CD4-positive, alpha-beta memory T cell (primary cell): ENCODE results near the gene CEACAM6. TPM values are rescaled to one million over a fixed set of nuclear protein-coding genes. Genes with fewer than 3 reads are reported as not detected.

ENCODE experiments used
- CTCF ChIA-PET: fragments of 350-600 bp; sonication (Branson Sonifier 250); formaldehyde crosslinking; loops from one replicate; lab custom pipeline; 2021; ENCODE audit warnings: inconsistent platforms; ENCODE audit not compliant: partially characterized antibody; lab: Charles Lee
- POLR2A ChIA-PET: fragments of 350-600 bp; sonication (Branson Sonifier 250); formaldehyde crosslinking; loops from one replicate; lab custom pipeline; 2021; ENCODE audit not compliant: partially characterized antibody; lab: Charles Lee
- DNase-seq, 5 donors: peaks; one replicate each; pipeline versions ENCODE4 v3.0.0 to v3.0.0-alpha.2; 2020 to 2022; ENCODE audit warnings: mixed read lengths in 1 of 5
- H3K27ac ChIP-seq: one replicate; pipeline ENCODE4 v1.7.0; 2013; ENCODE audit warnings: low read depth, low read length
- H3K27me3 ChIP-seq: 2 replicates; pipeline ENCODE4 v1.7.0; 2013; ENCODE audit warnings: mild to moderate bottlenecking, low read length, moderate library complexity; ENCODE audit not compliant: insufficient read depth
- H3K36me3 ChIP-seq: 2 replicates; pipeline ENCODE4 v1.7.0; 2013; ENCODE audit warnings: mild to moderate bottlenecking, low read length, moderate library complexity; ENCODE audit not compliant: insufficient read depth
- H3K4me1 ChIP-seq: 2 replicates; pipeline ENCODE4 v1.7.0; 2013; ENCODE audit warnings: mild to moderate bottlenecking, low read length, moderate library complexity; ENCODE audit not compliant: insufficient read depth
- H3K4me3 ChIP-seq, 2 donors: one replicate each; pipeline ENCODE4 v1.7.0; 2013; ENCODE audit warnings: low read length in 2 of 2, mild to moderate bottlenecking in 1 of 2
- H3K9me3 ChIP-seq, 2 donors: one replicate each; pipeline ENCODE4 v1.7.0; 2013; ENCODE audit warnings: low read length in 2 of 2, control low read depth in 1 of 2; ENCODE audit not compliant: control insufficient read depth in 1 of 2
- H3K27ac Mint-ChIP-seq, 7 donors: one replicate each; pipeline ENCODE4 v1.8.0; 2020 to 2021; ENCODE audit warnings: mixed read lengths in 7 of 7, mild to moderate bottlenecking in 6 of 7, inconsistent platforms in 3 of 7, moderate library complexity in 3 of 7
- H3K27me3 Mint-ChIP-seq, 2 donors: one replicate each; pipeline ENCODE4 v1.8.0; 2020 to 2021; ENCODE audit warnings: mixed read lengths in 2 of 2
- H3K36me3 Mint-ChIP-seq, 2 donors: one replicate each; pipeline ENCODE4 v1.8.0; 2020 to 2021; ENCODE audit warnings: mixed read lengths in 2 of 2, inconsistent platforms in 1 of 2, mild to moderate bottlenecking in 1 of 2
- H3K4me1 Mint-ChIP-seq, 4 donors: one replicate each; pipeline ENCODE4 v1.8.0; 2020 to 2021; ENCODE audit warnings: mixed read lengths in 4 of 4, mild to moderate bottlenecking in 1 of 4
- H3K4me3 Mint-ChIP-seq, 8 donors: one replicate each; pipeline ENCODE4 v1.8.0; 2020 to 2021; ENCODE audit warnings: mixed read lengths in 8 of 8, mild to moderate bottlenecking in 7 of 8, moderate library complexity in 6 of 8, inconsistent platforms in 3 of 8
- H3K9me3 Mint-ChIP-seq, 8 donors: one replicate each; pipeline ENCODE4 v1.8.0; 2020 to 2021; ENCODE audit warnings: mixed read lengths in 8 of 8, mild to moderate bottlenecking in 5 of 8, inconsistent platforms in 3 of 8, moderate library complexity in 1 of 8
- intact Hi-C: fragments of 100-400 bp; cut with micrococcal nuclease; formaldehyde crosslinking; loops from one replicate; pipeline ENCODE4 v1.15.1; 2023
- polyA plus RNA-seq, 2 donors: library from polyadenylated mRNA; unstranded; fragments of 300-500 nt; fragmentation: Illumina TruSeq; gene quantifications; one replicate each; pipeline ENCODE4 v1.2.3, GENCODE V29; 2021
- total RNA-seq, 2 experiments: library from RNA; stranded (reverse); gene quantifications; one replicate each; pipeline ENCODE4 v1.2.3, GENCODE V29; 2021

Gene CEACAM6
- total and polyA plus RNA-seq, 4 experiments from 2014 or later: not detected

GRCh38 chr19:41811981-41812380, 56.7 kb downstream of the CEACAM6 start:
- Histone ChIP-seq H3K4me3 (no peak overlapping the region), H3K4me1 (no peaks in the 10 kb centered on the region), H3K9me3 (no peaks in the 10 kb centered on the region), H3K27ac (no peak overlapping the region), H3K27me3 (no peaks in the 10 kb centered on the region), H3K36me3 (no peaks in the 10 kb centered on the region)
- no peak overlapping the region for H3K27ac Mint-ChIP-seq
- intact Hi-C loops: no loop called here
- no peaks in the 10 kb centered on the region for H3K36me3 Mint-ChIP-seq
- peaks cover 0 to 6% of the 10 kb centered on the region in 2 donors for H3K27me3 Mint-ChIP-seq
- ChIA-PET POLR2A (no interaction called here), CTCF (interaction anchor here (1.1 kb wide), 1 partner anchor 9 kb away, joined by 3 read pairs; no protein-coding TSS in a partner anchor)
- H3K4me3 Mint-ChIP-seq: no peak overlapping the region
- no peaks in the 10 kb centered on the region for H3K9me3 Mint-ChIP-seq
- peaks cover 3 to 6% (median 4%) of the 10 kb centered on the region in 4 donors for H3K4me1 Mint-ChIP-seq
- DNase-seq: no peak

GRCh38 chr19:41813911-41814310, 58.6 kb downstream of the CEACAM6 start:
- ChIA-PET CTCF (interaction anchor here (1.3 to 1.9 kb wide), 3 partner anchors 21 to 60 kb away, joined by 3 to 4 read pairs (median 4); no protein-coding TSS in a partner anchor), POLR2A (no interaction called here)
- no peaks in the 10 kb centered on the region for H3K4me1 ChIP-seq
- no peak overlapping the region for H3K4me3 ChIP-seq
- no peak overlapping the region for H3K27ac Mint-ChIP-seq
- no peaks in the 10 kb centered on the region for H3K36me3 Mint-ChIP-seq
- H3K9me3 Mint-ChIP-seq: no peaks in the 10 kb centered on the region
- no peak overlapping the region for H3K27ac ChIP-seq
- intact Hi-C loops: no loop called here
- H3K4me3 Mint-ChIP-seq: no peak overlapping the region
- H3K36me3 ChIP-seq: no peaks in the 10 kb centered on the region
- no peak for DNase-seq
- peaks cover 3 to 6% (median 4%) of the 10 kb centered on the region in 4 donors for H3K4me1 Mint-ChIP-seq
- no peaks in the 10 kb centered on the region for H3K27me3 ChIP-seq
- H3K9me3 ChIP-seq: no peaks in the 10 kb centered on the region
- H3K27me3 Mint-ChIP-seq: peaks cover 2% of the 10 kb centered on the region in 2 donors

GRCh38 chr19:41815301-41815700, 60.0 kb downstream of the CEACAM6 start:
- Mint-ChIP-seq H3K27ac (no peak overlapping the region), H3K4me3 (no peak overlapping the region), H3K9me3 (no peaks in the 10 kb centered on the region), H3K4me1 (peaks cover 3 to 6% (median 4%) of the 10 kb centered on the region in 4 donors), H3K27me3 (peaks cover 2 to 3% of the 10 kb centered on the region in 2 donors), H3K36me3 (no peaks in the 10 kb centered on the region)
- ChIA-PET CTCF (interaction anchor here (1.3 kb wide), 1 partner anchor 62 kb away, joined by 4 read pairs; no protein-coding TSS in a partner anchor), POLR2A (no interaction called here)
- Histone ChIP-seq H3K36me3 (no peaks in the 10 kb centered on the region), H3K9me3 (no peaks in the 10 kb centered on the region), H3K27ac (no peak overlapping the region), H3K4me1 (no peaks in the 10 kb centered on the region), H3K27me3 (no peaks in the 10 kb centered on the region), H3K4me3 (no peak overlapping the region)
- DNase-seq: no peak
- intact Hi-C loops: no loop called here

- peaks cover 3 to 7% (median 6%) of the 10 kb centered on the region in 4 donors for H3K4me1 Mint-ChIP-seq
- Histone ChIP-seq H3K36me3 (no peaks in the 10 kb centered on the region), H3K27me3 (peaks cover 8% of the 10 kb centered on the region), H3K27ac (no peak overlapping the region), H3K4me3 (no peak overlapping the region), H3K4me1 (no peaks in the 10 kb centered on the region), H3K9me3 (no peaks in the 10 kb centered on the region)
- H3K9me3 Mint-ChIP-seq: no peaks in the 10 kb centered on the region
- CTCF ChIA-PET: interaction anchor here (0.6 kb wide), 1 partner anchor 24 kb away, joined by 3 read pairs; no protein-coding TSS in a partner anchor
- intact Hi-C loops: no loop called here
- no peaks in the 10 kb centered on the region for H3K36me3 Mint-ChIP-seq
- H3K27me3 Mint-ChIP-seq: peaks cover 7 to 12% of the 10 kb centered on the region in 2 donors
- DNase-seq: no peak
- POLR2A ChIA-PET: no interaction called here
- H3K4me3 Mint-ChIP-seq: no peak overlapping the region
- no peak overlapping the region for H3K27ac Mint-ChIP-seq
Observed at GRCh38 chr19:41816761-41817160, 61.4 kb downstream of the CEACAM6 start.

- peaks cover 8% of the 10 kb centered on the region for H3K27me3 ChIP-seq
- DNase-seq: peak in 4 of 5 donors; percentile 45 to 59 (median 54)
- H3K4me1 Mint-ChIP-seq: peaks cover 0 to 3% (median 0%) of the 10 kb centered on the region in 4 donors
- H3K27me3 Mint-ChIP-seq: peaks cover 8 to 14% of the 10 kb centered on the region in 2 donors
- CTCF ChIA-PET: interaction anchor here (0.5 to 1.0 kb wide), 5 partner anchors 9 to 140 kb away, joined by 3 to 5 read pairs (median 3); no protein-coding TSS in a partner anchor
- H3K9me3 ChIP-seq: no peaks in the 10 kb centered on the region
- no peaks in the 10 kb centered on the region for H3K36me3 Mint-ChIP-seq
- H3K4me1 ChIP-seq: no peaks in the 10 kb centered on the region
- POLR2A ChIA-PET: no interaction called here
- no peak overlapping the region for H3K4me3 Mint-ChIP-seq
- no peaks in the 10 kb centered on the region for H3K9me3 Mint-ChIP-seq
- H3K27ac ChIP-seq: no peak overlapping the region
- H3K27ac Mint-ChIP-seq: peak overlapping the region in 1 of 7 donors; percentile 21
- no peak overlapping the region for H3K4me3 ChIP-seq
- no peaks in the 10 kb centered on the region for H3K36me3 ChIP-seq
- intact Hi-C loops: loop anchor here (1.0 kb wide), 1 partner anchor 28 kb away; no protein-coding TSS in a partner anchor
Observed at GRCh38 chr19:41821003-41821735, 65.8 kb downstream of the CEACAM6 start.

Other genes starting within 250 kb of the CEACAM6 start
- 10 to 100 TPM; 42.8 to 48.7 TPM for gene CEACAM21, start 179.4 kb upstream of the CEACAM6 start, total RNA-seq
- 10 to 100 TPM; 60.4 to 61.2 TPM for gene CEACAM21, start 179.4 kb upstream of the CEACAM6 start, polyA plus RNA-seq
- gene CEACAM4, start 128.5 kb upstream of the CEACAM6 start, total RNA-seq: under 1 TPM; 0.28 to 0.64 TPM
- not detected for gene CEACAM4, start 128.5 kb upstream of the CEACAM6 start, polyA plus RNA-seq
- not detected for gene CEACAM7, start 67.3 kb upstream of the CEACAM6 start, total RNA-seq
- not detected for gene CEACAM7, start 67.3 kb upstream of the CEACAM6 start, polyA plus RNA-seq
- gene CEACAM5, start 46.9 kb upstream of the CEACAM6 start, total RNA-seq: not detected
- not detected for gene CEACAM5, start 46.9 kb upstream of the CEACAM6 start, polyA plus RNA-seq
- not detected for gene CEACAM3, start 41.1 kb downstream of the CEACAM6 start, total RNA-seq
- gene CEACAM3, start 41.1 kb downstream of the CEACAM6 start, polyA plus RNA-seq: not detected
- not detected for gene LYPD4, start 89.2 kb downstream of the CEACAM6 start, total RNA-seq
- gene LYPD4, start 89.2 kb downstream of the CEACAM6 start, polyA plus RNA-seq: not detected
- not detected for gene DMRTC2, start 89.5 kb downstream of the CEACAM6 start, total RNA-seq
- gene DMRTC2, start 89.5 kb downstream of the CEACAM6 start, polyA plus RNA-seq: not detected
- gene RPS19, start 104.7 kb downstream of the CEACAM6 start, total RNA-seq: 1,000 to 10,000 TPM; 3,807 to 4,015 TPM
- gene RPS19, start 104.7 kb downstream of the CEACAM6 start, polyA plus RNA-seq: 1,000 to 10,000 TPM; 4,853 to 7,200 TPM
- 1 to 10 TPM in 1 of 2 experiments, under 1 TPM in 1; 0.93 to 1.3 TPM for gene CD79A, start 121.7 kb downstream of the CEACAM6 start, total RNA-seq
- gene CD79A, start 121.7 kb downstream of the CEACAM6 start, polyA plus RNA-seq: 10 to 100 TPM in 1 of 2 donors, 1 to 10 TPM in 1; 5.1 to 29.7 TPM
- 100 to 1,000 TPM; 956 to 992 TPM for gene ARHGEF1, start 127.7 kb downstream of the CEACAM6 start, total RNA-seq
- 100 to 1,000 TPM; 140 to 325 TPM for gene ARHGEF1, start 127.7 kb downstream of the CEACAM6 start, polyA plus RNA-seq
- 1 to 10 TPM; 6.6 to 9.2 TPM for gene ERFL, start 172.9 kb downstream of the CEACAM6 start, total RNA-seq
- under 1 TPM in 1 of 2 donors, not detected in 1; 0.11 TPM for gene ERFL, start 172.9 kb downstream of the CEACAM6 start, polyA plus RNA-seq
- 100 to 1,000 TPM in 1 of 2 experiments, 10 to 100 TPM in 1; 97.4 to 100 TPM for gene RABAC1, start 203.8 kb downstream of the CEACAM6 start, total RNA-seq
- gene RABAC1, start 203.8 kb downstream of the CEACAM6 start, polyA plus RNA-seq: 100 to 1,000 TPM; 198 to 256 TPM
- 1 to 10 TPM; 2.7 to 3.5 TPM for gene ATP1A3, start 238.7 kb downstream of the CEACAM6 start, total RNA-seq
- gene ATP1A3, start 238.7 kb downstream of the CEACAM6 start, polyA plus RNA-seq: under 1 TPM; 0.89 to 0.95 TPM